ENCODE data around the gene SYN1. TPM values are rescaled to one million over a fixed set of nuclear protein-coding genes. Genes with fewer than 3 reads are reported as not detected.

The SYN1 gene
- total and polyA plus RNA-seq, 4 donors: 0.09 to 2.5 (median 0.60) TPM

GRCh38 chrX:47564438-47565085, 55.1 kb downstream of the SYN1 start:
- Histone ChIP-seq H3K27ac (ENCODE audit: low read depth in 1 of 2, low read length in 2 of 2) (no peak overlapping the region), H3K9me3 (ENCODE audit: control insufficient read depth in 4 of 4, low read length in 3 of 4) (no peaks in the 10 kb centered on the region), H3K4me1 (ENCODE audit: control insufficient read depth in 4 of 4, insufficient read depth in 4 of 4, low read length in 3 of 4) (peaks cover 2 to 12% (median 7%) of the 10 kb centered on the region in 4 donors), H3K36me3 (ENCODE audit: control insufficient read depth in 4 of 4, insufficient read depth in 3 of 4, low read depth in 1 of 4, low read length in 3 of 4) (peaks cover 6 to 49% (median 16%) of the 10 kb centered on the region in 4 donors), H3K4me3 (ENCODE audit: low read depth in 1 of 3, low read length in 3 of 3) (no peak overlapping the region), H3K27me3 (ENCODE audit: control insufficient read depth in 4 of 4, insufficient read depth in 4 of 4, low read length in 3 of 4) (no peaks in the 10 kb centered on the region), H3K9ac (ENCODE audit: low read depth in 1 of 2, low read length in 2 of 2) (no peak overlapping the region)
- DNase-seq (ENCODE audit: low spot score): no peak
- TF ChIP-seq SP1 (IDR thresholded peaks at IDR 0.05) (no peak), GABPA (IDR thresholded peaks at IDR 0.05 in 1 of 2, conservative IDR thresholded peaks at IDR 0.05 in 1 of 2) (no peak), RAD21 (IDR thresholded peaks at IDR 0.05) (no peak), TAF1 (conservative IDR thresholded peaks at IDR 0.05) (no peak), YY1 (IDR thresholded peaks at IDR 0.05) (no peak)
- 88% methylated on average over 12 of the region's 12 CpGs for WGBS

GRCh38 chrX:47563801-47564315, 55.8 kb downstream of the SYN1 start:
- H3K27ac ChIP-seq (ENCODE audit: low read depth in 1 of 2, low read length in 2 of 2): no peak overlapping the region
- no peak for TF ChIP-seq FOXA2 (IDR thresholded peaks at IDR 0.05)
- no peak for TF ChIP-seq RXRA (IDR thresholded peaks at IDR 0.05)
- TF ChIP-seq GABPA (IDR thresholded peaks at IDR 0.05 in 1 of 2, conservative IDR thresholded peaks at IDR 0.05 in 1 of 2): no peak
- no peak for TF ChIP-seq JUND (IDR thresholded peaks at IDR 0.05)
- TF ChIP-seq MAX (IDR thresholded peaks at IDR 0.05): no peak
- peaks cover 2 to 42% (median 13%) of the 10 kb centered on the region in 4 donors for H3K36me3 ChIP-seq (ENCODE audit: control insufficient read depth in 4 of 4, insufficient read depth in 3 of 4, low read depth in 1 of 4, low read length in 3 of 4)

GRCh38 chrX:47562615-47563243, 56.9 kb downstream of the SYN1 start:
- no peak for TF ChIP-seq JUND (IDR thresholded peaks at IDR 0.05)
- TF ChIP-seq CTCF (IDR thresholded peaks at IDR 0.05; ENCODE audit: low read depth, low read length, missing input control): peak; percentile 34
- no peak for TF ChIP-seq FOXA1 (IDR thresholded peaks at IDR 0.05)
- peak; percentile 58 to 63 for TF ChIP-seq RAD21 (IDR thresholded peaks at IDR 0.05)
- TF ChIP-seq REST (IDR thresholded peaks at IDR 0.05): no peak
- TF ChIP-seq HNF4G (IDR thresholded peaks at IDR 0.05): no peak
- peaks cover 2 to 32% (median 9%) of the 10 kb centered on the region in 4 donors for H3K36me3 ChIP-seq (ENCODE audit: control insufficient read depth in 4 of 4, insufficient read depth in 3 of 4, low read depth in 1 of 4, low read length in 3 of 4)
- no peak overlapping the region for H3K27ac ChIP-seq (ENCODE audit: low read depth in 1 of 2, low read length in 2 of 2)
- H3K27me3 ChIP-seq (ENCODE audit: control insufficient read depth in 4 of 4, insufficient read depth in 4 of 4, low read length in 3 of 4): no peaks in the 10 kb centered on the region
- no peak for DNase-seq (ENCODE audit: low spot score)
- WGBS: 83% methylated on average over 13 of the region's 13 CpGs
- peaks cover 3 to 17% (median 13%) of the 10 kb centered on the region in 4 donors for H3K4me1 ChIP-seq (ENCODE audit: control insufficient read depth in 4 of 4, insufficient read depth in 4 of 4, low read length in 3 of 4)
- H3K9me3 ChIP-seq (ENCODE audit: control insufficient read depth in 4 of 4, low read length in 3 of 4): no peaks in the 10 kb centered on the region
- H3K4me3 ChIP-seq (ENCODE audit: low read depth in 1 of 3, low read length in 3 of 3): no peak overlapping the region
- no peak overlapping the region for H3K9ac ChIP-seq (ENCODE audit: low read depth in 1 of 2, low read length in 2 of 2)

More at GRCh38 chrX:47563801-47564315, 55.8 kb downstream of the SYN1 start:
- H3K4me3 ChIP-seq (ENCODE audit: low read depth in 1 of 3, low read length in 3 of 3): no peak overlapping the region
- DNase-seq (ENCODE audit: low spot score): no peak
- no peaks in the 10 kb centered on the region for H3K9me3 ChIP-seq (ENCODE audit: control insufficient read depth in 4 of 4, low read length in 3 of 4)
- H3K9ac ChIP-seq (ENCODE audit: low read depth in 1 of 2, low read length in 2 of 2): no peak overlapping the region
- H3K27me3 ChIP-seq (ENCODE audit: control insufficient read depth in 4 of 4, insufficient read depth in 4 of 4, low read length in 3 of 4): no peaks in the 10 kb centered on the region
- WGBS: 86% methylated on average over 8 of the region's 8 CpGs
- H3K4me1 ChIP-seq (ENCODE audit: control insufficient read depth in 4 of 4, insufficient read depth in 4 of 4, low read length in 3 of 4): peaks cover 3 to 14% (median 8%) of the 10 kb centered on the region in 4 donors
